ENCODE results near the gene TOX2. TPM values are rescaled to one million over a fixed set of nuclear protein-coding genes. Genes with fewer than 3 reads are reported as not detected.

The TOX2 gene
- total RNA-seq, 1 experiment from 2014 or later = not detected

DNA sequence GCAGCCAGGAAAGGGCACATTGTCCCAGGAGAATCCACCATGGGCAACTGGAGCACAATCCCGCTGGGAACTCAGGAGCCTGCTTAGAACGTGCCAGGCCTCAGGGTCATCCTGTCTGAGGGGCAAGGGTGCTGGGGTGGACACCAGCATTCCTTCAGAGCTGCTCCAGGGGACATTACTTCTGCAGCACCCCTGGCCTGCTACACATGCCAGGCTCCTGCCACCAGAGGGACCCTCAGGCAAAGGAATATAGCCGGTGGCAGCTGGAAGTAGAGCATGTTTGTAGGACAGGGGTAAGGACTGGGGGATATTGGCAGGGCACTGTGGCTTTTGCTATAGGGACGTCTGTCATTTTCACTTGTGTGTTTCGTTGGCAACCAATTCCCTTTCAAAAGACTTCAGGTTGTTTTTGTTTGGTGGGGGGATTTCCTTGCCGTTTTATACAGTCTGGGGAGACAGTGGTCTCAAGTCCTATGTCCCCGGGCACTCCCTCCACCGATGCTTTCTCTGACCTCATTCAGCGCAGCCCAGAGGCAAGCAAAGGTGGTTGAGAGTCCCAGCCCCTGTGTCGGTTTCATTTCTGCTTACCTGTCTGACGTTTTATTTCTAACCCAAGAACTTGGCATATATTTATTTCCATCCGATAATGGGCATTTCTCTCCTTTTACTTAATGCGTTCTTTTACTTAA is 141.5 kb downstream of the TOX2 start:
- BruUV-seq (replicated peaks) = no TSS peak
- peak; percentile 75 for DNase-seq
- H3K4me3 Mint-ChIP-seq (ENCODE audit: low read depth, unreplicated experiment) = no peak overlapping the region
- peaks cover 88% of the 10 kb centered on the region for H3K27me3 Mint-ChIP-seq (ENCODE audit: unreplicated experiment)
- CTCF ChIA-PET = interaction anchor here (0.6 to 1.3 kb wide), 3 partner anchors 71 to 306 kb away, joined by 3 read pairs; no protein-coding TSS in a partner anchor
- TF ChIP-seq, protein P1, sequence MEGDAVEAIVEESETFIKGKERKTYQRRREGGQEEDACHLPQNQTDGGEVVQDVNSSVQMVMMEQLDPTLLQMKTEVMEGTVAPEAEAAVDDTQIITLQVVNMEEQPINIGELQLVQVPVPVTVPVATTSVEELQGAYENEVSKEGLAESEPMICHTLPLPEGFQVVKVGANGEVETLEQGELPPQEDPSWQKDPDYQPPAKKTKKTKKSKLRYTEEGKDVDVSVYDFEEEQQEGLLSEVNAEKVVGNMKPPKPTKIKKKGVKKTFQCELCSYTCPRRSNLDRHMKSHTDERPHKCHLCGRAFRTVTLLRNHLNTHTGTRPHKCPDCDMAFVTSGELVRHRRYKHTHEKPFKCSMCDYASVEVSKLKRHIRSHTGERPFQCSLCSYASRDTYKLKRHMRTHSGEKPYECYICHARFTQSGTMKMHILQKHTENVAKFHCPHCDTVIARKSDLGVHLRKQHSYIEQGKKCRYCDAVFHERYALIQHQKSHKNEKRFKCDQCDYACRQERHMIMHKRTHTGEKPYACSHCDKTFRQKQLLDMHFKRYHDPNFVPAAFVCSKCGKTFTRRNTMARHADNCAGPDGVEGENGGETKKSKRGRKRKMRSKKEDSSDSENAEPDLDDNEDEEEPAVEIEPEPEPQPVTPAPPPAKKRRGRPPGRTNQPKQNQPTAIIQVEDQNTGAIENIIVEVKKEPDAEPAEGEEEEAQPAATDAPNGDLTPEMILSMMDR (IDR thresholded peaks at IDR 0.05; ENCODE audit: unreplicated experiment) = peak; percentile 83
- intact Hi-C loops (cut with micrococcal nuclease; ENCODE audit: unreplicated experiment) = loop anchor here (1.0 kb wide), 1 partner anchor 24 kb away; no protein-coding TSS in a partner anchor
- no peaks in the 10 kb centered on the region for H3K9me3 Mint-ChIP-seq (ENCODE audit: low read depth, unreplicated experiment)
- no peaks in the 10 kb centered on the region for H3K4me1 Mint-ChIP-seq (ENCODE audit: low read depth, unreplicated experiment)
- no peak overlapping the region for H3K27ac Mint-ChIP-seq (ENCODE audit: unreplicated experiment)
- H3K36me3 Mint-ChIP-seq (ENCODE audit: insufficient read depth, unreplicated experiment) = no peaks in the 10 kb centered on the region

DNA sequence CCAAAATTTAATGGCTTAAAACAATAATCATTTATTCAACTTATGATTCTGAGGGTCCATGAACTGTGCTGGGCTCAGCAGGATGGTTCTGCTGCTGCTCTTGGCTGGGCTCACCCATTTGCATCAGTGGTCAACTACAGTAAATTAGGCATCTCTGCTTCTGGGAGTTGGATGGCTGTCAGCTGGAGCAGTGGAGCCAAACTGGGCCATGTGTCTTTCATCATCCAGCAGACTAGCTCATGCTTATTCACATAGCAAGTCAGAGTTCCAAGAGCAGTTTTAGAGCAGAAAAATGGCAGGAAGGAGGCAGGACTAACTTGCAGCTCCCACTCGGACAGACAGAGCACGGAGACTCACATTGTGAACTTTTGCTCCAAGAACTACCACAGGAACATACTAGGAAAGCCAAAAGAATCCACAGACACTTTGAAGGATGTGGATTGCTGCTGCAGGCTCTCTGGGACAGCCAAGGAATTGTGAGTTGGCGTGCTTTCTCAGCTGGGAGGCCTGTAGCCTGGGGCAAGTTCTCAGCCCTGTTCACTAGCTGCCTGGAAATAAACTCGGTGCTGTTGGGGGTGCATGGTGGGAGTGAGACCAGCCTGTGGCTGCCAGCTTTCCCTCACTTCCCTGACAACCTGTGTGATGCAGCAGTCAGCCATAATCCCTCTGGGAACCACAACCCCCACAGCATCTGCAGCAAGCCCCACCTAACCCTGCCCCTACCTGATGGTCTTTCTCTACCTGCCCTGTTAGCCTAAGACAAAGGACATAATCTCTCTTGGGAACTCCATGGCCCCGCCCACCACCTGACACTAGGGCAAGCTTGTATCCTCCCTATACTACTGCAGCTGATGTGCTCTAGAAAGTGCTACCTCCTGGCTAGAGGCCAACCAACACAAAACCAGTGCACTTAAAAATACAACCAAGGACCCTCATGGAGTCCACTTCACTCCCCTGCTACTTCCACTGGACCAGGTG is 143.3 kb downstream of the TOX2 start:
- Mint-ChIP-seq H3K9me3 (ENCODE audit: low read depth, unreplicated experiment) (no peaks in the 10 kb centered on the region), H3K27me3 (ENCODE audit: unreplicated experiment) (peaks cover 88% of the 10 kb centered on the region), H3K4me3 (ENCODE audit: low read depth, unreplicated experiment) (no peak overlapping the region), H3K27ac (ENCODE audit: unreplicated experiment) (no peak overlapping the region), H3K36me3 (ENCODE audit: insufficient read depth, unreplicated experiment) (no peaks in the 10 kb centered on the region), H3K4me1 (ENCODE audit: low read depth, unreplicated experiment) (no peaks in the 10 kb centered on the region)
- DNase-seq = no peak
- no TSS peak for BruUV-seq (replicated peaks)
- CTCF ChIA-PET = interaction anchor here (0.6 to 1.4 kb wide), 2 partner anchors 10 to 11 kb away, joined by 4 to 5 read pairs; no protein-coding TSS in a partner anchor
- intact Hi-C loops (cut with micrococcal nuclease; ENCODE audit: unreplicated experiment) = no loop called here
- TF ChIP-seq, protein P1 (IDR thresholded peaks at IDR 0.05; ENCODE audit: unreplicated experiment) = no peak

DNA sequence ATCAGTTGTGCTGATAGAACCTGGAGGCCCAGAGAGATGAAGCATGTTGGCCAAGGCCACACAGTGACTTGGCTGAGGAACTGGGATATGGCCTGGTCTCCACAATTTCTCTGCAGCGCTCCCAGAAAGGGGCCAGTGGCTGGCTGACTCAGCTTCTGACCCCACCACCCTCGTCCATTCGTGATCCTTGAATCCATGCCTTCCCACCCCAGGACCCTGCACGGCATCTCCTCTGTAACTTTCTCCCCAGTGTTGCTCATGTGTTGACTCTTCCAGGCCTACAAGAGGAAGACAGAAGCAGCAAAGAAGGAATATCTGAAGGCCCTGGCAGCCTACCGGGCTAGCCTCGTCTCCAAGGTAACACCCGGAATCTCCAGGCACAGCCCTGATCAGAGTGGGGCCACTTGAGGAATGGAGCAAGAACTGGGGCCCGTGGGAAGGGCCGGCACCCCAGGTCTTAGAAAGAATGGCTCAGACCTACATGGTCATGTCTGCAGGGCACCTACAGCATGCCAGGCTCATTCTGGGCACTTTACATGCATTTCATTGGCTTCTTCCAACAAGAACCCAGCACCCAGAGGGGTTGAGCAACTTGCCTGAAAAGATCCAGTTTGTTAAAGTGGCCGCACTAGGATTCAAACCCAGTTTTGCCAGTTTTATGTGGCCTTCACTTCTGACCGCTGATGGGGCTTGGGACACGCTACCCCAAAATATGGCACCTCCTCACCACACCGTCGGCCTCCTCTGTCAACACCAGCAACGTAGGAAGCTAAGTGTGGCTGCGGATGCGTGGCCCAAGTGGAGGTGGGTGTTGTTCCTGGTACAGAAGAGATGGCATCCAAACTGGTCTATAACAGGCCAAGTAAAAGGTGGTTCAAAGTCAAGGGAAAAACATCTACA is 150.1 kb downstream of the TOX2 start:
- intact Hi-C loops (cut with micrococcal nuclease; ENCODE audit: unreplicated experiment) = no loop called here
- no TSS peak for BruUV-seq (replicated peaks)
- no peak overlapping the region for H3K4me3 Mint-ChIP-seq (ENCODE audit: low read depth, unreplicated experiment)
- no peaks in the 10 kb centered on the region for H3K36me3 Mint-ChIP-seq (ENCODE audit: insufficient read depth, unreplicated experiment)
- no peaks in the 10 kb centered on the region for H3K9me3 Mint-ChIP-seq (ENCODE audit: low read depth, unreplicated experiment)
- H3K27ac Mint-ChIP-seq (ENCODE audit: unreplicated experiment) = no peak overlapping the region
- CTCF ChIA-PET = no interaction called here
- TF ChIP-seq, protein P1 (IDR thresholded peaks at IDR 0.05; ENCODE audit: unreplicated experiment) = no peak
- H3K4me1 Mint-ChIP-seq (ENCODE audit: low read depth, unreplicated experiment) = no peaks in the 10 kb centered on the region
- DNase-seq = no peak
- peaks cover 100% of the 10 kb centered on the region for H3K27me3 Mint-ChIP-seq (ENCODE audit: unreplicated experiment)
